B cell (primary cell): ENCODE results near the gene CACUL1. TPM values are rescaled to one million over a fixed set of nuclear protein-coding genes. Genes with fewer than 3 reads are reported as not detected.

ENCODE experiments used
- ATAC-seq: fragments of 200-7000 bp; cut with Tn5 transposase; one replicate; pipeline ENCODE4 v1.10.0; 2021; ENCODE audit warnings: low read depth, mild to moderate bottlenecking, moderate number of reproducible peaks, moderate library complexity
- CTCF ChIA-PET: fragments of 350-600 bp; sonication (Branson Sonifier 250); formaldehyde crosslinking; loops from one replicate; lab custom pipeline; 2021; ENCODE audit warnings: antibody characterized with exemption, inconsistent platforms; lab: Charles Lee
- POLR2A ChIA-PET: fragments of 350-600 bp; sonication (Branson Sonifier 250); formaldehyde crosslinking; loops from one replicate; lab custom pipeline; 2021; ENCODE audit warnings: antibody characterized with exemption; lab: Charles Lee
- DNase-seq: peaks from one replicate; pipeline ENCODE4 v3.0.0; 2013
- H2AFZ ChIP-seq: 2 replicates; pipeline ENCODE4 v1.6.1; 2012; ENCODE audit warnings: mild to moderate bottlenecking, low read depth, low read length; ENCODE audit not compliant: insufficient read depth, poor library complexity, severe bottlenecking
- H3K27ac ChIP-seq, 2 donors: 1 replicate in 1 of 2; 2 replicates in 1 of 2; pipeline ENCODE4 v1.5.1; 2012 to 2013; ENCODE audit warnings: low read length in 2 of 2, mild to moderate bottlenecking in 2 of 2, moderate library complexity in 1 of 2
- H3K27me3 ChIP-seq, 4 experiments: fragments of 200-600 bp in 1 of 4; sonication (generic) in 1 of 4; replicated peaks in 1 of 4; 1 replicate in 2 of 4; 2 replicates in 2 of 4; pipeline versions ENCODE4 v1.6.1 to v1.7.0; 2013 to 2016; ENCODE audit warnings: low read length in 3 of 4, mild to moderate bottlenecking in 2 of 4, mixed read lengths in 1 of 4, moderate library complexity in 1 of 4; ENCODE audit not compliant: insufficient read depth in 4 of 4, control insufficient read depth in 3 of 4; ENCODE audit errors: control extremely low read depth in 1 of 4
- H3K36me3 ChIP-seq, 2 experiments: replicated peaks in 1 of 2; 1 replicate in 1 of 2; 2 replicates in 1 of 2; pipeline versions ENCODE4 v1.6.1 to v1.7.1; 2013; ENCODE audit warnings: low read length in 1 of 2; ENCODE audit not compliant: insufficient read depth in 2 of 2, control insufficient read depth in 1 of 2; ENCODE audit errors: control extremely low read depth in 1 of 2, extremely low read depth in 1 of 2
- H3K4me1 ChIP-seq, 2 donors: fragments of 200-600 bp in 1 of 2; sonication (generic) in 1 of 2; 1 replicate in 1 of 2; 2 replicates in 1 of 2; pipeline versions ENCODE4 v1.5.1 to v1.6.1; 2013 to 2017; ENCODE audit warnings: low read length in 2 of 2; ENCODE audit not compliant: control insufficient read depth in 2 of 2, insufficient read depth in 2 of 2
- H3K4me2 ChIP-seq: replicated peaks from 2 replicates; pipeline ENCODE3; 2012; ENCODE audit warnings: mild to moderate bottlenecking, low read depth, low read length; ENCODE audit not compliant: poor library complexity, severe bottlenecking
- H3K4me3 ChIP-seq, 5 experiments: fragments of 200-600 bp in 1 of 5; sonication (generic) in 1 of 5; 1 replicate in 3 of 5; 2 replicates in 2 of 5; pipeline versions ENCODE4 v1.5.1 to v1.7.0; 2011 to 2016; ENCODE audit warnings: low read length in 4 of 5, mild to moderate bottlenecking in 4 of 5, low read depth in 2 of 5, control low read depth in 1 of 5, moderate library complexity in 1 of 5; ENCODE audit not compliant: insufficient read depth in 1 of 5; ENCODE audit errors: control extremely low read depth in 1 of 5, extremely low read depth in 1 of 5
- H3K79me2 ChIP-seq: fragments of 200-600 bp; sonication (generic); one replicate; pipeline ENCODE4 v1.6.0; 2016; ENCODE audit warnings: low read length; ENCODE audit not compliant: control insufficient read depth, insufficient read depth
- H3K9ac ChIP-seq: fragments of 200-600 bp; sonication (generic); 2 replicates; pipeline ENCODE4 v1.6.1; 2017; ENCODE audit warnings: mild to moderate bottlenecking, low read length, moderate library complexity
- H3K9me3 ChIP-seq, 3 donors: one replicate each; pipeline versions ENCODE4 v1.6.1 to v1.7.1; 2013; ENCODE audit warnings: low read length in 2 of 3; ENCODE audit not compliant: control insufficient read depth in 2 of 3, insufficient read depth in 1 of 3; ENCODE audit errors: control extremely low read depth in 1 of 3
- H4K20me1 ChIP-seq: 2 replicates; pipeline ENCODE4 v1.6.0; 2012; ENCODE audit warnings: mild to moderate bottlenecking, low read length; ENCODE audit not compliant: insufficient read depth, control insufficient read depth, poor library complexity, severe bottlenecking
- H3K27ac Mint-ChIP-seq: one replicate; pipeline ENCODE4 v1.8.0; 2021; ENCODE audit warnings: mixed read lengths
- H3K27me3 Mint-ChIP-seq: one replicate; pipeline ENCODE4 v1.8.0; 2021; ENCODE audit warnings: mixed read lengths
- H3K4me1 Mint-ChIP-seq: one replicate; pipeline ENCODE4 v1.8.0; 2021; ENCODE audit warnings: mixed read lengths
- H3K4me3 Mint-ChIP-seq: one replicate; pipeline ENCODE4 v1.8.0; 2021; ENCODE audit warnings: mixed read lengths
- H3K9me3 Mint-ChIP-seq: one replicate; pipeline ENCODE4 v1.8.0; 2022; ENCODE audit warnings: mixed read lengths; ENCODE audit not compliant: insufficient read depth
- CTCF ChIP-seq: fragments of 200-600 bp; IDR thresholded peaks from one replicate; pipeline ENCODE4 v1.8.0; 2022; ENCODE audit warnings: antibody characterized with exemption, mild to moderate bottlenecking
- EZH2 ChIP-seq: IDR thresholded peaks from 2 replicates; pipeline ENCODE4 v1.6.1; 2012; ENCODE audit warnings: borderline replicate concordance, low read depth, mild to moderate bottlenecking, moderate library complexity, low read length; ENCODE audit not compliant: insufficient read depth, poor library complexity, severe bottlenecking
- WGBS: methylation state at CpG from one replicate; pipeline ENCODE4 v1.1.5; 2013; ENCODE audit warnings: missing lambda C conversion rate; ENCODE audit not compliant: insufficient coverage; 5-methylcytosine and 5-hydroxymethylcytosine counted together
- intact Hi-C: fragments of 100-400 bp; cut with micrococcal nuclease; formaldehyde crosslinking; loops from one replicate; pipeline ENCODE4 v1.10.0; 2022
- polyA plus RNA-seq: library from polyadenylated mRNA; depleted of rRNA; stranded (reverse); fragments of >200 nt; gene quantifications from 2 replicates; pipeline ENCODE4 v1.2.3, GENCODE V29; 2012
- total RNA-seq, 2 donors: library from RNA; stranded (reverse); fragments of 120-200 nt in 1 of 2; gene quantifications; 1 replicate in 1 of 2; 2 replicates in 1 of 2; pipeline versions ENCODE4 v1.2.3 to v1.2.4, GENCODE V29; 2013 to 2022

The CACUL1 gene
- total and polyA plus RNA-seq, 2 donors (not counting 1 experiment from before 2014, with no cell fraction given), result 7.4 to 39.5 TPM

GRCh38 chr10:118629211-118629610 lies 125.6 kb downstream of the CACUL1 start:
- H2AFZ ChIP-seq, result no peak overlapping the region
- no peaks in the 10 kb centered on the region for H3K9me3 ChIP-seq
- H3K9ac ChIP-seq, result no peak overlapping the region
- H3K4me1 ChIP-seq, result no peaks in the 10 kb centered on the region
- DNase-seq (no peak), ATAC-seq (no peak)
- H3K4me3 ChIP-seq, result no peak overlapping the region
- no peak overlapping the region for H3K27ac ChIP-seq
- Mint-ChIP-seq H3K27me3 (peaks cover 33% of the 10 kb centered on the region), H3K4me1 (no peaks in the 10 kb centered on the region), H3K27ac (no peak overlapping the region), H3K9me3 (no peaks in the 10 kb centered on the region), H3K4me3 (no peak overlapping the region)
- no peak for TF ChIP-seq EZH2
- TF ChIP-seq CTCF, result no peak
- WGBS, result no CpG with 5 or more reads among the region's 3 CpGs
- peaks cover 0 to 17% (median 0%) of the 10 kb centered on the region in 4 experiments for H3K27me3 ChIP-seq
- ChIA-PET CTCF (no interaction called here), POLR2A (no interaction called here)
- intact Hi-C loops, result no loop called here
- H3K4me2 ChIP-seq, result no peak overlapping the region
- H4K20me1 ChIP-seq, result no peaks in the 10 kb centered on the region
- no peaks in the 10 kb centered on the region for H3K79me2 ChIP-seq
- no peaks in the 10 kb centered on the region for H3K36me3 ChIP-seq

GRCh38 chr10:118628397-118628796 lies 126.4 kb downstream of the CACUL1 start:
- POLR2A ChIA-PET, result no interaction called here
- Histone ChIP-seq H3K4me3 (no peak overlapping the region), H3K79me2 (no peaks in the 10 kb centered on the region), H3K9ac (no peak overlapping the region), H3K9me3 (no peaks in the 10 kb centered on the region), H3K4me1 (no peaks in the 10 kb centered on the region), H3K27me3 (peaks cover 0 to 17% (median 0%) of the 10 kb centered on the region in 4 experiments), H4K20me1 (no peaks in the 10 kb centered on the region), H3K27ac (no peak overlapping the region), H2AFZ (no peak overlapping the region), H3K4me2 (no peak overlapping the region), H3K36me3 (no peaks in the 10 kb centered on the region)
- CTCF ChIA-PET, result interaction anchor here (0.6 kb wide), 1 partner anchor 60 kb away, joined by 3 read pairs; no protein-coding TSS in a partner anchor
- no peak overlapping the region for H3K4me3 Mint-ChIP-seq
- no peak for DNase-seq
- H3K4me1 Mint-ChIP-seq, result no peaks in the 10 kb centered on the region
- ATAC-seq, result no peak
- TF ChIP-seq CTCF (no peak), EZH2 (no peak)
- intact Hi-C loops, result no loop called here
- no peaks in the 10 kb centered on the region for H3K9me3 Mint-ChIP-seq
- no peak overlapping the region for H3K27ac Mint-ChIP-seq
- H3K27me3 Mint-ChIP-seq, result peaks cover 37% of the 10 kb centered on the region
